ENCODE data around the gene PCGF3.

GRCh38 chr4:773214-773613, 67.6 kb downstream of the PCGF3 start:
- TF ChIP-seq CTCF (IDR thresholded peaks at IDR 0.05) (no peak), ZFX (IDR thresholded peaks at IDR 0.05; ENCODE audit: borderline replicate concordance) (no peak)

Data from 22Rv1 (cell line).